ENCODE data around the gene ENSA.
"Not testable (repeated sequence)": the region's sequence is repeated elsewhere in the genome, so short reads cannot be mapped to it uniquely, and the experiment has no call there.

DNA sequence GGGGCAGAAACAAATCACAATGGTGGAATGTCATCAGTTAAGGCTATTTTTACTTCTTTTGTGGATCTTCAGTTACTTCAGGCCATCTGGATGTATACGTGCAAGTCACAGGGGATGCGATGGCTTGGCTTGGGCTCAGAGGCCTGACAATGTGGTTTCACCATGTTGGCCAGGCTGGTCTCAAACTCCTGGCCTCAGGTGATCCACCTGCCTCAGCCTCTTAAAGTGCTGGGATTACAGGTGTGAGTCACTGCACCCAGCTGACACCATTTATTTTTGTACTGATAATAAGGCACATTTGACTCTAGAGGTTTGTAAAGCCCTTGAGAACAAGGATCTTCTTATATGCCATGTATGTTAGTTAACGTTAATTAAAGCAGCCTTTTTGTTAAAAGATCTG lies 48.4 kb downstream of the ENSA start:
- not testable (repeated sequence) for TF ChIP-seq POLR2A (IDR thresholded peaks at IDR 0.05)
- TF ChIP-seq, protein P1, sequence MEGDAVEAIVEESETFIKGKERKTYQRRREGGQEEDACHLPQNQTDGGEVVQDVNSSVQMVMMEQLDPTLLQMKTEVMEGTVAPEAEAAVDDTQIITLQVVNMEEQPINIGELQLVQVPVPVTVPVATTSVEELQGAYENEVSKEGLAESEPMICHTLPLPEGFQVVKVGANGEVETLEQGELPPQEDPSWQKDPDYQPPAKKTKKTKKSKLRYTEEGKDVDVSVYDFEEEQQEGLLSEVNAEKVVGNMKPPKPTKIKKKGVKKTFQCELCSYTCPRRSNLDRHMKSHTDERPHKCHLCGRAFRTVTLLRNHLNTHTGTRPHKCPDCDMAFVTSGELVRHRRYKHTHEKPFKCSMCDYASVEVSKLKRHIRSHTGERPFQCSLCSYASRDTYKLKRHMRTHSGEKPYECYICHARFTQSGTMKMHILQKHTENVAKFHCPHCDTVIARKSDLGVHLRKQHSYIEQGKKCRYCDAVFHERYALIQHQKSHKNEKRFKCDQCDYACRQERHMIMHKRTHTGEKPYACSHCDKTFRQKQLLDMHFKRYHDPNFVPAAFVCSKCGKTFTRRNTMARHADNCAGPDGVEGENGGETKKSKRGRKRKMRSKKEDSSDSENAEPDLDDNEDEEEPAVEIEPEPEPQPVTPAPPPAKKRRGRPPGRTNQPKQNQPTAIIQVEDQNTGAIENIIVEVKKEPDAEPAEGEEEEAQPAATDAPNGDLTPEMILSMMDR (IDR thresholded peaks at IDR 0.05), result not testable (repeated sequence)
